Psoas muscle (tissue), 8 donors: ENCODE results near the gene ZNF566. TPM values are rescaled to one million over a fixed set of nuclear protein-coding genes. Genes with fewer than 3 reads are reported as not detected.
"Not testable (repeated sequence)": the region's sequence is repeated elsewhere in the genome, so short reads cannot be mapped to it uniquely, and the experiment has no call there.

Source experiments
- ATAC-seq, 4 donors: fragments of 200-7000 bp; cut with Tn5 transposase; one replicate each; pipeline ENCODE4 v1.9.1; 2020; ENCODE audit warnings: moderate library complexity in 3 of 4, mild to moderate bottlenecking in 2 of 4
- DNase-seq, 2 donors: peaks; one replicate each; pipeline ENCODE4 v3.0.0-alpha.2; 2020
- H3K27ac ChIP-seq: fragments of 200-600 bp; one replicate; pipeline ENCODE4 v1.8.0; 2022
- H3K27me3 ChIP-seq, 3 donors: fragments of 200-600 bp in 1 of 3; one replicate each; pipeline versions ENCODE4 v1.6.1 to v1.8.0; 2013 to 2022; ENCODE audit warnings: low read length in 2 of 3, mild to moderate bottlenecking in 2 of 3, moderate library complexity in 1 of 3; ENCODE audit not compliant: insufficient read depth in 3 of 3
- H3K36me3 ChIP-seq, 2 donors: fragments of 200-600 bp in 1 of 2; one replicate each; pipeline versions ENCODE4 v1.6.1 to v1.8.0; 2013 to 2022; ENCODE audit warnings: low read depth in 1 of 2, mild to moderate bottlenecking in 1 of 2, moderate library complexity in 1 of 2; ENCODE audit not compliant: insufficient read depth in 1 of 2
- H3K4me1 ChIP-seq: fragments of 200-600 bp; one replicate; pipeline ENCODE4 v1.8.0; 2022
- H3K4me3 ChIP-seq: fragments of 200-600 bp; one replicate; pipeline ENCODE4 v1.8.0; 2022; ENCODE audit warnings: mild to moderate bottlenecking
- H3K9me3 ChIP-seq: fragments of 200-600 bp; one replicate; pipeline ENCODE4 v1.8.0; 2022
- CTCF ChIP-seq: fragments of 200-600 bp; IDR thresholded peaks from one replicate; pipeline ENCODE4 v1.8.0; 2022; ENCODE audit warnings: antibody characterized with exemption
- WGBS, 3 donors: extraction: QIAGEN DNeasy Blood & Tissue Kit; methylation state at CpG; one replicate each; pipeline versions ENCODE4 v1.1.6 to v1.1.7; 2013; 5-methylcytosine and 5-hydroxymethylcytosine counted together
- intact Hi-C, 2 donors: fragments of 100-400 bp; cut with DNase I; formaldehyde crosslinking; loops; one replicate each; pipeline versions ENCODE4 v1.11.0 to v1.14.2; 2022
- polyA plus RNA-seq, 3 donors: library from polyadenylated mRNA; stranded (reverse); fragments of 200-250 nt; gene quantifications; one replicate each; pipeline ENCODE4 v1.2.3, GENCODE V29; 2013
- total RNA-seq, 4 donors: library from RNA; stranded (reverse); fragmentation: NEBNext Ultra II Directional in 2 of 4; extraction: Animal tissue kit (Norgen Biotek cat#: 25700) in 2 of 4; gene quantifications; one replicate each; pipeline versions ENCODE4 v1.2.1 to v1.2.4, GENCODE V29; 2021 to 2023
- donor health status: healthy with polysubstance abuse.
- donor health status: DM: no; HTN: no; CAD: no; lungs with moderate emphysema.
- donor health status: Bipolar disorder and iron deficiency.
- donor health status: healthy.
- donor health status: DM: yes; HTN: yes; CAD: no.
- donor health status: DM: no; HTN: no; CAD: no.
- donor health status: DM: no; HTN: no; CAD: no.
- donor health status: DM: yes; HTN: yes; CAD: no.

Gene ZNF566
- total and polyA plus RNA-seq, 7 donors = 2.4 to 9.0 (median 5.6) TPM

GRCh38 chr19:36508325-36508724 lies 19.0 kb upstream of the ZNF566 start:
- WGBS, 3 donors = 85 to 92% (median 91%) methylated on average over 3 of the region's 3 CpGs
- ATAC-seq (no peak), DNase-seq (no peak)
- intact Hi-C loops = no loop called here
- TF ChIP-seq CTCF = no peak
- Histone ChIP-seq H3K27me3 (no peaks in the 10 kb centered on the region), H3K4me1 (no peaks in the 10 kb centered on the region), H3K27ac (no peak overlapping the region), H3K4me3 (no peak overlapping the region), H3K36me3 (peaks cover 0 to 3% of the 10 kb centered on the region in 2 donors), H3K9me3 (peaks cover 94% of the 10 kb centered on the region)

GRCh38 chr19:36501973-36502372 lies 12.6 kb upstream of the ZNF566 start:
- no peak for DNase-seq
- Histone ChIP-seq H3K4me1 (no peaks in the 10 kb centered on the region), H3K27ac (no peak overlapping the region), H3K9me3 (peaks cover 70% of the 10 kb centered on the region), H3K36me3 (no peaks in the 10 kb centered on the region), H3K27me3 (no peaks in the 10 kb centered on the region), H3K4me3 (no peak overlapping the region)
- intact Hi-C loops = no loop called here
- WGBS, 3 donors = 92 to 94% (median 93%) methylated on average over 5 of the region's 5 CpGs
- ATAC-seq = no peak
- no peak for TF ChIP-seq CTCF

- no peak for ATAC-seq
- intact Hi-C loops = loop anchor here in 1 of 2 donors (10.0 kb wide), 1 partner anchor 312 kb away; no protein-coding TSS in a partner anchor
- H3K9me3 ChIP-seq = peaks cover 36% of the 10 kb centered on the region
These were observed 7.6 kb upstream of the ZNF566 start for GRCh38 chr19:36497001-36497400.

GRCh38 chr19:36492689-36493453 lies 3.5 kb upstream of the ZNF566 start:
- peak; percentile 35 for TF ChIP-seq CTCF
- H3K27me3 ChIP-seq, H3K27ac ChIP-seq, H3K36me3 ChIP-seq, H3K4me1 ChIP-seq, ATAC-seq, H3K4me3 ChIP-seq: not testable (repeated sequence)
- H3K9me3 ChIP-seq = peaks cover 12% of the 10 kb centered on the region
- intact Hi-C loops = loop anchor here in 1 of 2 donors (10.0 kb wide), 1 partner anchor 308 kb away; no protein-coding TSS in a partner anchor
- DNase-seq = peak in 1 of 2 donors; percentile 21
- WGBS, 3 donors = 62 to 64% (median 64%) methylated on average over 18 of the region's 18 CpGs

More at GRCh38 chr19:36497001-36497400, 7.6 kb upstream of the ZNF566 start:
- no peak overlapping the region for H3K4me3 ChIP-seq
- no peaks in the 10 kb centered on the region for H3K4me1 ChIP-seq
- H3K27me3 ChIP-seq = no peaks in the 10 kb centered on the region
- no peak overlapping the region for H3K27ac ChIP-seq
- H3K36me3 ChIP-seq = no peaks in the 10 kb centered on the region
- WGBS, 3 donors = 88 to 92% (median 91%) methylated on average over 17 of the region's 17 CpGs
- DNase-seq = no peak
- no peak for TF ChIP-seq CTCF

- H3K27ac ChIP-seq, ATAC-seq, DNase-seq, H3K4me3 ChIP-seq, H3K36me3 ChIP-seq, H3K27me3 ChIP-seq, H3K4me1 ChIP-seq: not testable (repeated sequence)
- 96 to 98% (median 97%) methylated on average over 12 to 26 of the region's 29 CpGs for WGBS, 3 donors
- intact Hi-C loops = loop anchor here in 1 of 2 donors (10.0 kb wide), 1 partner anchor 306 kb away; no protein-coding TSS in a partner anchor
- H3K9me3 ChIP-seq = peaks cover 14% of the 10 kb centered on the region
These were observed 1.5 kb upstream of the ZNF566 start for GRCh38 chr19:36490846-36491245.
